ENCODE measurements around the gene ERO1A.

Gene ERO1A

GRCh38 chr14:52602131-52602530 is 93.2 kb downstream of the ERO1A start:
- no peak for DNase-seq (ENCODE audit: low read depth)

- DNase-seq (ENCODE audit: low read depth): no peak
Measured at GRCh38 chr14:52599974-52600373, 95.4 kb downstream of the ERO1A start.

GRCh38 chr14:52598568-52598967 is 96.8 kb downstream of the ERO1A start:
- no peak for DNase-seq (ENCODE audit: low read depth)

- no peak for DNase-seq (ENCODE audit: low read depth)
Measured at GRCh38 chr14:52596861-52597260, 98.5 kb downstream of the ERO1A start.

GRCh38 chr14:52596320-52596719 is 99.0 kb downstream of the ERO1A start:
- no peak for DNase-seq (ENCODE audit: low read depth)

- no peak for DNase-seq (ENCODE audit: low read depth)
Measured at GRCh38 chr14:52590318-52590717, 105.0 kb downstream of the ERO1A start.
